GM21717 (cell line): ENCODE results near the gene MACROD1.

Source experiments
- ATAC-seq: cut with Tn5 transposase; IDR thresholded peaks from one replicate; pipeline ENCODE4 v1.9.1; 2021; ENCODE audit warnings: mild to moderate bottlenecking, moderate library complexity; ENCODE audit not compliant: unreplicated experiment

MACROD1 gene

GRCh38 chr11:64019106-64020037, 146.5 kb downstream of the MACROD1 start:
- ATAC-seq = no peak

DNA sequence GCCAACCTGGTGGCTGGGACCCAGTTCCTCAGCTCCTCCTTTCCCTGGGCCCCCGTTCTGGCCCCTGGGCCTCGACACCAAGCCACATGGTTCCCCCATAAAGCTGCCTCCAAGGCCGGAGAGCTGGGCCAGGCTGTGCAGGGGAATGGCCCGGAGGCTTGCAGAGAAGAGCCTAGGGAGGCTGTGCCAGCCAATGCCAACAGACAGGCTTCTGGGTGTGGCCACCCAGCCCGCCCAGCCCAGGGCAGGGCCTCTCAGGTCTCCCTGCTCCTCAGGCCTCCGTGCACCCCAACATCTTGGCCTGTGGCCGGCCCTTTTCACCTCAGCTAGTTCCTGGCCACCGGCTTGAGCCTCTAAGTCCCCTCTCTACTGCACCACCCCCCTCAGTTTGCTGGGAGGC, 147.6 kb downstream of the MACROD1 start:
- no peak for ATAC-seq

GRCh38 chr11:64017945-64018224, 148.0 kb downstream of the MACROD1 start:
- no peak for ATAC-seq

- ATAC-seq = no peak
Measured at GRCh38 chr11:64015935-64016845, 149.7 kb downstream of the MACROD1 start.

GRCh38 chr11:64015510-64015909, 150.4 kb downstream of the MACROD1 start:
- no peak for ATAC-seq

DNA sequence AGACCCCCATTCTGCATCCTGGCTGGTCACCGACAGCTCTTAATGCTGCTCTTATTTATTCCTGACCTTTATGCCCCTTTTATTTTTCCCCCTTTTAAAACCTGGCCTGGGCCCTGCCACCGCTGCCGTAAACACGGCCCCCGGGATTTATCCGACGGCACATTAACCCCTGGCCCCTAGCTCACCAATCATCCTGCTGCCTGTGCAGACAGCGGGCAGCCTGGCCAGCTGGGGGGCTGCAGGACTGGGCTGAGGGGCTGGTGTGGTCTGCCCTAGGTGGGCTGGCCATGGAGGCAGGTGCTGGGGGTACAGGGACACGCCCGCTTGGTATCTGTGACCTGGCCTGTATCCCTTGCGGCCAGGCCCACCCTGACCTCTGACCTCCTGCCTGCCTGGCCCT, 151.6 kb downstream of the MACROD1 start:
- no peak for ATAC-seq

GRCh38 chr11:64013141-64013896, 152.6 kb downstream of the MACROD1 start:
- no peak for ATAC-seq

- no peak for ATAC-seq
Measured at GRCh38 chr11:64011371-64011770, 154.5 kb downstream of the MACROD1 start.

GRCh38 chr11:64010783-64011182, 155.1 kb downstream of the MACROD1 start:
- no peak for ATAC-seq

DNA sequence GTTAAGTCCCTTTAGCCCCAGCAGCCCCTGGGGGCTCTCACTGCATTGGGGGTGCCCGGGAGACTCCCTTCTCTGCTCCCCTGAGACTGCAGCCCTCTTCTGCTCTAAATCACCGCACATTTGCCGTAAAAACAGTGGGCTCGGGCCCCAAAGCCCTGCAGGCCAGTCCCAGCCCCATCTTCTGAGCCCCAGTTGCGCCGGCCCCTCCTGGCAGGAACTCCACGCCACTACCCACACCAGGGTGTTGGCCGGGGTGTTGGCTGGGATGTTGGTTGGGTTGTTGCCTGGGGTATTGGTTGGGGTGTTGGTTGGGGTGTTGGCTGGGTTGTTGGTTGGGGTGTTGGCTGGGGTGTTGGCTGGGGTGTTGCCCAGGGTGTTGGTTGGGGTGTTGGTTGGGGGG, 156.2 kb downstream of the MACROD1 start:
- ATAC-seq = no peak

DNA sequence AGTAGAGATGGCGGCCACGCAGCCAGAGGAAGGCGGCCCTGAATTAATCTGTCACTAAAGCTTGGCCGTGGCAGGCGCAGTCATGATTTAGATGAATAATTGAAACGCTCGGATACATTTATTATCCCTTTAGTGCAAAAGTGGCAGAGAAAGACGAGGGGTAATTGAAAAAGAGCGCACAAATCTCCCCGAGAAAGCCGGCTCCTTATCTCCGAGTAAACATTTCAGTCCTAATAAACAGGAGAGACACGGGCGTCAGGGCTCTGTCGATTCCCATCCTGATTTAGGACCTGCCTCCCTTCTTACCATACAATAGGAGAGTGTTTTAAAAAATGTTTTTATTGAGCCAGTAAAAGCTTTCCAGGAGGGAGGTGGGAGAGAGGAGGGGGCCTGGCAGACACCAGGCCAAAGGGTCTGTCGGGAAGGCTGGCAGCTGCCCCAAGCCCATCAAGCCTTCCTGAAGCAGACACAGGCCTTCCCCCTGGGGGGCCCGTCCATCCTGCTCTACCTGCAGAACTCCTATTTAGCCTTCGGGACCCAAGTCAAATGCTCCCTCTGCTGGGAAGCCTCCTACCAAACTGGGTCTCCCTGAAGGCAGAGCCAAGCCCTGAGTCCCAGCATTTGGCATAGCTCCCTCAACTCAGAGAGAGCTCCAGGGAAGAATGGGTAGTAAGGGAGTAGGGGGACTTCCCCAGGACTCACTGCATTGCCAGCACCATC, 156.8 kb downstream of the MACROD1 start:
- ATAC-seq = no peak

DNA sequence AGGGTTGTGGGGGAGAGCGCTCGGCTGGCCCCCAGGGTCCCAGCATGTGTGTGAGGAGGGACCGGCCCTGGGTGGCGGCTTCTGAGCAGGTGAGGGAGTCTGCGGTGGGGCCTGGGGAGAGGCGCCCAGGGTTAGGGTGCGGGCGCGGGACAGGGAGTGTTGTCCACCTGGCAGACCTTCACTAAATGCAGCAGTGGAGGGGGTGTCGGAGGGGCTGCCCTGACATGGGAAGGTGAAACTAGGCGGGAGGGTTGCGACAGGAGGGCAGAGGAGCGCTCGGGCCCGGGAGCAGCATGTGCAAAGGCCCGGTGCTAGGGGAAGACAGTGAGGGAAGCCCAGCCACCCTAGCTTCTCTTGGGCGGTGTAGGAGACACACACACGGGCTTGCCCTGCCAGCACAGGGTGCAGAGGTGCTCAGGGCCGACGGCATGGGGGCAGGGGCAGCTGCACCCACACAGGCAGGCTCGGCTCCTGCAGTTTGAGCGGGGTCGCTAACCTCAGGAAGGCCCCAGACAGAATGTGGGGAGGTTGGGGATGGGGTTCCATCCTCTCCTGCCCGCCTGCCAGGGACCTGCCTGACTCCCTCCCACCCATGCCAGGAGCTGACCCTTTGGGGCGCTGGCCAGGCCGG, 157.5 kb downstream of the MACROD1 start:
- no peak for ATAC-seq

GRCh38 chr11:64007629-64008282, 158.2 kb downstream of the MACROD1 start:
- no peak for ATAC-seq

- ATAC-seq = no peak
Measured at GRCh38 chr11:64007160-64007628, 158.7 kb downstream of the MACROD1 start.

DNA sequence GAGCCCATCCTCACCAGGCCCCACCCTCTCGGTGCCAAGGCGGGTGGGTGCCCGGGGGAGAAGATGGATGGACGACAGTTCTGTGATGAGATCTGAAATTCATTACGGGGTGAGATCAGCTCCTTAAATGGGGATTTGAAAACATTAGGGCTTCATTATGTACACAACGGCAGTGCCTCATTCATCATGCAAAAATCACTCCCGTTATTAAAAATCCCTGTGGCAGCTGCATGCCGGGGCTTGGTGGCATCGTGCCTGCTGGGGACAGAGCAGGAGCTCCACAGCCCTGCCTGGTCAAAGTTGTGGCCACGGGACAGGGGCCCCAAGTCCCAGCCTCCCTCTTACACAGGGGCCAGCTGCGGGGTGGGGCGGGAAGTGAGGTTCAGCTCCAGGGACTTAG, 159.5 kb downstream of the MACROD1 start:
- ATAC-seq = no peak

- no peak for ATAC-seq
Measured at GRCh38 chr11:64005691-64006090, 160.2 kb downstream of the MACROD1 start.

GRCh38 chr11:64004590-64004984, 161.3 kb downstream of the MACROD1 start:
- no peak for ATAC-seq

- no peak for ATAC-seq
Measured at GRCh38 chr11:64003807-64004589, 161.9 kb downstream of the MACROD1 start.
